Measurements from ENCODE around the gene GABBR2. TPM values are rescaled to one million over a fixed set of nuclear protein-coding genes. Genes with fewer than 3 reads are reported as not detected.
A peak's percentile ranks its signal among the peaks of the same experiment; 100 is the strongest.

Gene GABBR2
- total and polyA plus RNA-seq, 9 of the 15 experiments (the other 6 are each of a cell fraction or from before 2014, with no cell fraction given), result 0.15 to 1.9 (median 0.32) TPM

DNA sequence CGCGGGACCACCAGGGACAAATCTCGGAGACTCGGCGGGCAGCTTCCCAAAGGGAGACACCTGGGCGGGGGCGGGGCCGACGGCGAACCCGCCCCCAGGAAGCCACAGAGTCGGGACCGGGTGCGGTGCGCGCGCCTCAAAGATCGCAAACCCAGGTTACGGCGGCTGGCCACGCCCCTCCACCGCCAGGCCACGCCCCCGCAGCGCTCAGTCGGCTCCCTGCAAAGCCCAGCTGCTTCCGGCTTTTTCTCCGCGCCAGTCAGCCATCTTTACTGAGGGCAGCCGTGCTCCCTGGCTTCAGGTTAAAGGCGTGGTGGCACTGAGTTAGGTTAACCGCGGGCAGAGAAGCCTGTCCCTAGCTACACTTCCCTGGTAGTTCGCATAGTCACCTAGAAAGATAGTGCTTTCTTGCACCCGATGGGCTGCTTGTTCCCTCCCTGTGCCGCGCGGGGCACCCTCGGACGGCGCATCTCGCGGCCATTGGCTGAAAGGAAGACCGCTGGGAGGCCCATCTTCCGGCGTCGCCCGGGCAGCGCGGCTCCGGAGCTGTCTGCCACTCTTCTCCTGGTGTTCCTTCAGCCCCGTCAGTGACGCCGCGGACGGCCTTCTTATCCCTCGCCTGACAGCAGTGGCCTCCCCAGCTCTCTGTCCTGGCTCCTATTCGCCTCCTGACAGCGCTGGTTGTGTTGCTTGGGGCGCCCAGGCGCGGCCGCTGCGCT, 453.0 kb downstream of the GABBR2 start, which contains the start of gene TBC1D2 (continued):
- peak; percentile 74 for TF ChIP-seq RBBP5 (IDR thresholded peaks at IDR 0.05; ENCODE audit: borderline replicate concordance, insufficient read depth, low read length, poor library complexity, severe bottlenecking)
- TF ChIP-seq BCLAF1 (IDR thresholded peaks at IDR 0.05; ENCODE audit: borderline replicate concordance in 1 of 2, control insufficient read depth in 1 of 2, low read depth in 2 of 2, low read length in 1 of 2), result 0 out of 4 replicates have a peak, but pooled peaks of 1 of the 2 experiments have one; percentile 46
- TF ChIP-seq SIRT6 (IDR thresholded peaks at IDR 0.05; ENCODE audit: low read depth, low read length), result no peak
- no peak for TF ChIP-seq NCOA4 (IDR thresholded peaks at IDR 0.05; ENCODE audit: partially characterized antibody)
- no peak for TF ChIP-seq IRF1 (CRISPR knock-in tag; IDR thresholded peaks at IDR 0.05; ENCODE audit: borderline replicate concordance)
- TF ChIP-seq ZNF830 (CRISPR knock-in tag; IDR thresholded peaks at IDR 0.05), result peak; percentile 74; the same call in 1 of the 2 replicates
- TF ChIP-seq HDAC1 (IDR thresholded peaks at IDR 0.05), result peak in 1 of 2 experiments; percentile 68; a peak in 2 of 4 replicates
- TF ChIP-seq TGIF2 (CRISPR knock-in tag; IDR thresholded peaks at IDR 0.05), result no peak; the same call in 1 of the 2 replicates
- TF ChIP-seq, protein P1, sequence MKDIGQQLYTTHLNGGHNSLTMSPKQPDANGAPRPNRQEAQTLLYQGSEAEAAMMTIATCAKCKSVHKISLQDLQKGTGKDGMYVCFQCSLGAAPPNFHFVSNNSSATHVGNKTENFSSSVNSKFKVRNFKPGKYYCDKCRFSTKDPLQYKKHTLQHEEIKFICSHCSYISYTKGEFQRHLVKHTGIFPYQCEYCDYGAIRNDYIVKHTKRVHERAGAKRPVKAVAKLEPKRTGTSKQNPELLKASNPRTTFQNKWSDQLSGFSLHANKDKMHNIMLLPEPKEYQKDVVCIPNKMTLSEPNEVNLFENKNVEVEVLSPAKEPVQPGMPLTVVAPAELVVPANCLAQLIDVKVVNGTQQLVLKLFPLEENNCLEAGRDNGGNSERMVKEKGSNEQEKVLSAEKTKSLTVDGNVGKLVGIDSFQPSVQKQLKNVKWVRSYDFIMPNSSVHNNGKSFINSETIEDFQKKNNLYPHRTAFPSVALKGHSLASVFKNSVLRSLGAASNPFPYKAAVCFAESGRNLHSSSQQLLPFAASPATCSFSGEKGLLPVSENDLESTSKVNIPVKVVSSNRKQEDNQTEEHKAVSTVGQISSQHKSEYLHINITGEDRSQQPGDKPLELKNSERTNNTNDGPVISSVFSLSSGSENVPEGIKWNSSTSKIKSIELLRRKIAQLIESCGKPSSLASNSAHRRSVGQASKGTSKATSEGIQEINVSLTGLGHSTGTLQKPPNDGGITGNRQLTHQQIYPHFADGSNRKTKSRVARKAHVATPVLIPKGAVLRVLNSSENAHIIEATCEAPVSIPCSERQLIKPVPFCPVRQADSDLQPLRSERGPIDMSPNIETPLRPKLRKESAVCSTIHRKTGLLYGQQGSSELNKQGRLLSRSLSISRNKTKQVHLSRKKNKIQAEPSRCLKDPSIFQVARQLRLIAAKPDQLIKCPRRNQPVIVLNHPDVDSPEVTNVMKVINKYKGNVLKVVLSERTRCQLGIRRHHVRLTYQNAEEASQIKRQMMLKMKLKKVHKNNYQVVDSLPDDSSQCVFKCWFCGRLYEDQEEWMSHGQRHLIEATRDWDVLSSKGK (CRISPR knock-in tag; IDR thresholded peaks at IDR 0.05), result no peak
- TF ChIP-seq, protein P2, sequence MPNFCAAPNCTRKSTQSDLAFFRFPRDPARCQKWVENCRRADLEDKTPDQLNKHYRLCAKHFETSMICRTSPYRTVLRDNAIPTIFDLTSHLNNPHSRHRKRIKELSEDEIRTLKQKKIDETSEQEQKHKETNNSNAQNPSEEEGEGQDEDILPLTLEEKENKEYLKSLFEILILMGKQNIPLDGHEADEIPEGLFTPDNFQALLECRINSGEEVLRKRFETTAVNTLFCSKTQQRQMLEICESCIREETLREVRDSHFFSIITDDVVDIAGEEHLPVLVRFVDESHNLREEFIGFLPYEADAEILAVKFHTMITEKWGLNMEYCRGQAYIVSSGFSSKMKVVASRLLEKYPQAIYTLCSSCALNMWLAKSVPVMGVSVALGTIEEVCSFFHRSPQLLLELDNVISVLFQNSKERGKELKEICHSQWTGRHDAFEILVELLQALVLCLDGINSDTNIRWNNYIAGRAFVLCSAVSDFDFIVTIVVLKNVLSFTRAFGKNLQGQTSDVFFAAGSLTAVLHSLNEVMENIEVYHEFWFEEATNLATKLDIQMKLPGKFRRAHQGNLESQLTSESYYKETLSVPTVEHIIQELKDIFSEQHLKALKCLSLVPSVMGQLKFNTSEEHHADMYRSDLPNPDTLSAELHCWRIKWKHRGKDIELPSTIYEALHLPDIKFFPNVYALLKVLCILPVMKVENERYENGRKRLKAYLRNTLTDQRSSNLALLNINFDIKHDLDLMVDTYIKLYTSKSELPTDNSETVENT (CRISPR knock-in tag; IDR thresholded peaks at IDR 0.05), result peak; percentile 37; the same call in 1 of the 2 replicates
- TF ChIP-seq ZNF354B (CRISPR knock-in tag; IDR thresholded peaks at IDR 0.05), result no peak
- peak; percentile 22 for TF ChIP-seq BRD9 (IDR thresholded peaks at IDR 0.05; ENCODE audit: low read depth, partially characterized antibody)
- TF ChIP-seq HBP1 (CRISPR knock-in tag; IDR thresholded peaks at IDR 0.05), result no peak
- no peak for TF ChIP-seq ZNF79 (CRISPR knock-in tag; IDR thresholded peaks at IDR 0.05; ENCODE audit: low read depth)

Data from K562 (cell line).